GM19025 (cell line): ENCODE results near the gene HVCN1.
"Not testable (repeated sequence)": the region's sequence is repeated elsewhere in the genome, so short reads cannot be mapped to it uniquely, and the experiment has no call there.

Source experiments
- ATAC-seq: cut with Tn5 transposase; IDR thresholded peaks from one replicate; pipeline ENCODE4 v1.9.1; 2021; ENCODE audit warnings: mild to moderate bottlenecking, low read depth, moderate library complexity; ENCODE audit not compliant: unreplicated experiment

Gene HVCN1

DNA sequence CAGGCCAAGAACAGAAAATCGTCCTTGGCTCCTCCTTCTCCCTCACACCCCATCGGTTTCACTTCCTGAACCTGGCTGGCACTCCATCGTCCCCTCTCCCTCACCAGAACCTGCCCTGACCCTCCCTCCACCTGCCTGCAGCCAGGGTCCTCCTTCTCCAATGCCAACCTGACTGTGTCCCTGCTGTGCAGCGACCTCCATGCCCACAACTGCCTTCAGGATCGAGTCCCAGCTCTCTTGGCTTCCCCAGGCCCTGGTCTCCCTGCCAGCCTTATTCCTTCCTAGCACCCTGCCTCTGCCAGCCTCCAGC, 19.8 kb downstream of the HVCN1 start:
- ATAC-seq, result no peak

DNA sequence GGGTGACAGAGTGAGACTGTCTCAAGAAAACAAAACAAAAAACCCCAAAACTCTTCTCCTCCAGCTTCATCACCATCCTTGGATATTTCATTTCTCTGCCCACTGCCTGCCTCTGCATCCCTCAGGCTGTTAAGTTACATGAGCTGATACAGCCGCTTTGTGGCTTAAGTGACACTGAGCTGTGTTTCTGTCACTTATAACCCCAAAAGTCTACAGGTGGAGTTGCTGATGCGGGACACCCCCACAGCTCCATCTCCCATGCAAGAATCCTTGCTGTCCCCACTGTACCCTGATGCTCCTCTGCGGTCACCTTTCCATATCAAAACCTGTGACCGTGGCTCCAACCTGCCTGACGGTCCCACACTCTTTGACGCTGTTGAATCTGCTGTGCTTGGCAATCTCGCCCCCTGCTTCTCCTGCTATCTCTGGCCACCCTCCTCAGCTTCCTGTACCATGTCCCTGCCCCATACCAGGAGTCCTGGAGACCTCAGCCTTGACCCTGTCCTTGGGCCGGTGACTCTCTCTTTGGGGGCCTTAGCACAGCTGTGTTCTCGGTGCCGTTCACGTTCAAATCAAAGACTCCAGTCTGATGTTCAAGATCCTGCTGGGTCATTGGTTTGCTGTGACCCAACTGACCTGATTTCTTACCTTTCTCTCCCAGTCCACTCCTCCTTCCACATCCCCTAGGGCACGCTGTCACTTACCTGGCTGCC, 20.3 kb downstream of the HVCN1 start:
- no peak for ATAC-seq

DNA sequence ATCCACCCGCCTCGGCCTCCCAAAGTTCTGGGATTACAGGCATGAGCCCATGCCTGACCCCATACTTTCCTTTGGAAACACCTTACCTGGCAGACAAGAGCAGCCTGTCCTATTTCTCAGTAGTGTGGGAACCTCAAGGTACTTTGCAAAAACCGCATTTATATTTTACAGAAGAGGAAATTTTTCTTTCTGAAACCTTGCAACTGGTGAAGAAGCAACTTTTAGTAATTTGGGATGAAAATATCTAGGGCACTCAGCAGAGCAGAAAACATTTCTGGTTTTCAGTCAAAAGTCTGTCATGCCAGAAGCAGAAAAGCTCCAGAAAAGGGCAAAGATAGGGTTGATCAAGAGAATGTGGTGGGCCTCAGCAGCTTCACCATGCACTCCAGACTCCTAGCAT, 21.2 kb downstream of the HVCN1 start:
- no peak for ATAC-seq

DNA sequence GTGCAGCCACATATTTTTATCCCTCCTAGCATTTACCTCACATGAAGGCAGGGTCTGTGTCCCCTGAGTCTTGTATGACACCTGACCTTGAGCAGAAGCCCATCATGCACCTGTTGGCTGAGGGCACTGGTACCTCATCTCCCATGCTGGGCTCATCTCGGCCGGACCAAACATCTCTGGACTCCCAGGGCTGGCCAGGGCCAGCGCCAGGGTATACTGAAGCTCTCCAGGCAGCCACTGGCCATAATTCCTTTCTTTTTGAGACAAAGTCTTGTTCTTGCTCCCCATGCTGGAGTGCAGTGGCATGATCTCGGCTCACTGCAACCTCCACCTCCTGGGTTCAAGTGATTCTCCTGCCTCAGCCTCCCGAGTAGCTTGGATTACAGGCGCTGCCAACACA, 22.0 kb downstream of the HVCN1 start:
- ATAC-seq, result no peak

DNA sequence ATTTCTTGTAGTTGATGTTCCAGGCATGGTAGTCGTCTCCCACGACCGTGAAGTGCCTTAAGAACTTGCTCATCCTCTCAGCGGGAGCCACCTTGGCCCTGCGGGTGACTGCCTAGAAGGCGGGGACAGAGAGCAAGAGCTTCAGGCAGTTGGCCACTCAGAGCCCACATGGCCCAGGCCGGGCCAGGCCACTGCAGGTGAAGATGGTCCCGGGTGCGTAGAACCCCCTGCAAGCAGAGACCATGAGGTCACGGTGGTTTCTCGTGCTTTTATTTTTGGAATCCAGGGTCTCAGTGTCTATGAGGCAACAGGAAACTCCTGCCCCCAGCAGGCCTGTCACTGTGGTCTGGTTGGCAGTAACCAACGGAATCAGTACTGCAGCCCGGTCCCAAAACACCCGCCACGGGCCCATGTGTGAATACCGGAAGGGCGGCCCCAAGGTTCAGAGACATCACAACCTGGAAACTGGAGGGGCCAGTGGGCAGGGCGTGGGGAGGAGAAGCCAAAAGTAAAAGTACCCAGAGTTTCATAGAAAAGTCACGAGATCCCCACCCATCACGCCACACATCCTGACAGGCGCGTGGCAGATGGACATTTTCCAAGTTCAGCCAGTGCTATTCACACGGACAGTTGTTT, 27.5 kb downstream of the HVCN1 start:
- peak; percentile 86 for ATAC-seq

DNA sequence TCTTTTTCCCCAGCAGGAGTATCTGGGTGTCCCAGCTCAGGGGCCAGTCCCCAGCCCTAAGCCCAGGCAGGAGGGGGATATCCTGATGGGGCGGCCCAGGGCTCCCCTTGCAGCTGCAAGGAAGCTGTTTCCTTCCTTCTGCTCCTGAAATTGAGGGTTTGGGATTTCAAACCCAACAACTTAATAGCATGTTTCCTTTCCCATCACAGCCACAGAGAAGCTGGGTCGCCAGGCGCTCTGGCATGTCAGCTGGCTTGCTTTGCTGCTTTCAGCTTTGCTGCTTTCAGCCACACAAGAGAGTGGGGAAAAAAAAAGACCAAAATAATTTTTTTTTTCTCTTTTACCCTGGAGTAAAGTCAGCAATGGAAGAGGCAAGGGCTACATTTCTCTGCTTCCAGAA, 30.0 kb downstream of the HVCN1 start:
- ATAC-seq, result no peak

DNA sequence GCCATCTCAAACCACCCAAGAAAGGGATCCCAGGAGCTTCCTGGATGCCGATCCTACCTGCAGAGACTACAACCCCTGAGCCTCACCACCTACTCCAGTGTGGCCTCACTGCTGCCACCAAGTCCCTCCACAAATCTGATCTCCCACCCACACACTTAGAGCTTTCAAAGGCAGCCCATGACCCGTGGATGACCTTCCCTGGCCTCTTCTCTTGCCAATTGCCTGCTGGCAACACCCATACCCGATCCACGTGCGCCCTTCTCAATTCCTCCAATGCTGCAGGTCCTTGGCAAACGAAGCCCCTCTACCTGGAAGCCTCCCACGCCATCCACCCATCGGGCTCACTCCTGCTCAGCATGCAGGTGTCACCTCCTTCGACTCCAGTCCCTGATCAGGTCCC, 30.7 kb downstream of the HVCN1 start:
- no peak for ATAC-seq

DNA sequence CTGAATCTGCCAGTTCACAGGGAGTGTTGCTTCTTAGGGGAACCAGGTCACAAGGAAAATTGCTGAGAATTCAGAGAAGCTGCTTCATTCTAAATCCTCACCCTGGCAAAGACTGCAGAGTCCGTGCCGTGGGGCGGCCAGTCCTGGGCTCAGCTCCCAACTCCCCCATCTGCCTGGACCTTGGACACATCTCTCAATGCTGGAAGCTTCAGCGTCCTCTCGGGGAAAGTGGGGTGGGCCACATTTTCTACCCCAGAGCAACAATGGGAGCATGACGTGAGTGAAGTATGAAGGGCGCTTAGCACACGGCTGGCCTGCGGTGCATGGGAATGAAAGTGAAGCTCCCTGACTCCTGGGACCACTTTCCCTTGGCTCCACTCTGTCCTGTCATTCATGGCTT, 31.2 kb downstream of the HVCN1 start:
- no peak for ATAC-seq

DNA sequence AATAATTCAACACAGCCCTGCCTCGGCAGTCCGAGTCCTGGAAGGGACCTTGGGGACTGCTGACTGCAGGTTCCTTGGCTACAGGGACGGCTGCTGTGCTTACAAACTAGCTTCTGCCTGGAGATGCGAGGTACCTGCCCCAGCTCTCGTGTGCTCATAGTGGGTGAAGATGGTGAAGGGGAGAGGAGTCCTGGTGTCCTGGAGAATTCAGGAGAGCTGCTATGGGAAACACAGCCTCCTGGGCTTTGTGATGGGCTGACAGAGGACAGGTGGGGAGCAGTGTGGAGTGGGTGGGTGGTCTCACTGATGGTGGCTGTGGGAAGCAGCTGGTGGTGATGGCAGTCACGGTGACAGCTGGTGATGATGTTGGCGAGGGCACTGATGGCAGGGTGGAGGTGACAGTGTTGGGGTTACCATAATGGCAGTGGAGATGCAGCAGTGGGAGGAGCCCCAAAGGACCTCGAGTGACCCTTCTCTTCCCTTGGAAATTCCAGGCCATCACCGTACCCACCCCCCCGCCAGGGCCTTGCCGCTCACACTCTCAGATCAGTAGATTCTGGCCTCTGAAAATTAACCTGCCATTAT, 32.8 kb downstream of the HVCN1 start:
- ATAC-seq, result no peak

DNA sequence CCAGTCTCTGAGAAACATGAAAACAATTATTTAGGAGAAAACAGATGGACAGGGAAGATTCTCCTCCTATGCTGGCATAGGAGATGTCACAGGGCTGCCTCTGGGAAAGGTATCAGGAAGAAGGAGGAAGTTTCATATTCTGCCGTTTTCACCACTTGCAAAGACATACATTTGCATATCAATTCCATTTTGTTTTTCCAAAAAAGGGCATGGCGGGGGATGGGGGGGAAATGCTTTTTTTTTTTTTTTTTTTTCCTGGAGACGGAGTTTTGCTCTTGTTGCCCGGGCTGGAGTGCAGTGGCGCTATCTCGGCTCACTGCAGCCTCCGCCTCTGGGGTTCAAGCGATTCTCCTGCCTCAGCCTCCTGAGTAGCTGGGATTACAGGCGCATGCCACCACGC, 34.7 kb downstream of the HVCN1 start:
- not testable (repeated sequence) for ATAC-seq

DNA sequence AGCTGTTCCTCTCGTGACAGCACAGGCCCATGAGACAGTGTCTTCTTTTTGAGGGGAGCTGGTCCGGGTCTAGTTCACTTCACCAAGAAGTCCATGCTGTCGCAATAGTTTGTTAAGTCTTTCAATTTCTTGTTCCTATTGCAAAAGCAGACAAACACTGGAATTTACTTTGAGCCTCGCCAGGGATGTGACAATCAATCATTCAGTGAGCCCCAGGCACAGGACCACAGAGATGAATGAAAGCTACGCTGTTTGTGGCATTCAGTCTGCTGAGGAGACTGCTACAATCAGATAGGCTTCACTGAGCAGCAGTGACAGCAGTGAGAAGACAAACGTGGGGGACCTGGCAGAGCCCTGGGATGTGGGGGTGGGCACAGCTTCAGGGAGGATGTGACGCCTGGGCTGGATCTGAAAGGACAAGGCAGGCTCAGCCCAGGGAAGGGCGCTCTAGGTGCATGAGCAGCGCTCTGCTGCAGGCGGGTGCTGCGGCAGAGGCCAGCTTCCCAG, 39.5 kb downstream of the HVCN1 start:
- ATAC-seq, result no peak

DNA sequence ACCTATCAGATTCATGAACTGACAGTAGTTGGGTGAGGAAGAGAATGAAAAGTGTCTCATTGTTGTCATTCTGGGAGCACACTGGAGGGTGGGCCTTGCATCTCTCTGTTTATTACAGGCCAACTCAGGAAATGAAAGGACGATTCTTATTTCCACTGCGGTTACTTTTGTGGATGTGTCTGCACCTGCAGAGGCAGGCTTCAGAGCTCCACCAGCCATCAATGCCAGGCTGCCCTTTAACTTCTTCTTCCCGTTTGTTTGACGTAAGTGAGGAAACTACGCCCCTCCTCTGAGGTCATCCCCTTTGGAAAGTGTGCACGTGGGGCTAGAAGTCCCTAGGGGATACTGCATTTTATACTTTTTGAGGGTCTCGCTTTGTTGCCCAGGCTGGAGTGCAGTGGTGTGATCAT, 41.3 kb downstream of the HVCN1 start:
- ATAC-seq, result no peak

DNA sequence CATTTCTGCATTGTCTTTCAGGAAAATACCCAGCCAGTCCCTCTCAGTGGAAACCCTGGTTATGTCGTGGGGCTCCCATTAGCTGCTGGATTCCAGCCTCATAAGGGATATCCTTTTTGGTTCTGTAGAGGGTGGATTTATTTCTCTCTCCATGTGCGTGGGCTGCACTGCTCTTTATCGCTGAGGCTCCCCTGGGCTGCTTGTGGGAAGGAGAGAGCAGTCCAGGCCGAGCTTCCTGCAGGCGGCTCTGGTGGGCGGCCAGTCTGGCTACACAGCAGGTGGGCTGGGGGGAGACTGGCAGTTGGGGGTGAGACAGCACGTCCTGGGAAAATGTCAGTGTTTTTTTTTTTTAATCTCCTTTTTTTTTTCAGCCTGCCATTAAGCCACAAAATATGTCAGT, 47.4 kb downstream of the HVCN1 start:
- ATAC-seq, result no peak

DNA sequence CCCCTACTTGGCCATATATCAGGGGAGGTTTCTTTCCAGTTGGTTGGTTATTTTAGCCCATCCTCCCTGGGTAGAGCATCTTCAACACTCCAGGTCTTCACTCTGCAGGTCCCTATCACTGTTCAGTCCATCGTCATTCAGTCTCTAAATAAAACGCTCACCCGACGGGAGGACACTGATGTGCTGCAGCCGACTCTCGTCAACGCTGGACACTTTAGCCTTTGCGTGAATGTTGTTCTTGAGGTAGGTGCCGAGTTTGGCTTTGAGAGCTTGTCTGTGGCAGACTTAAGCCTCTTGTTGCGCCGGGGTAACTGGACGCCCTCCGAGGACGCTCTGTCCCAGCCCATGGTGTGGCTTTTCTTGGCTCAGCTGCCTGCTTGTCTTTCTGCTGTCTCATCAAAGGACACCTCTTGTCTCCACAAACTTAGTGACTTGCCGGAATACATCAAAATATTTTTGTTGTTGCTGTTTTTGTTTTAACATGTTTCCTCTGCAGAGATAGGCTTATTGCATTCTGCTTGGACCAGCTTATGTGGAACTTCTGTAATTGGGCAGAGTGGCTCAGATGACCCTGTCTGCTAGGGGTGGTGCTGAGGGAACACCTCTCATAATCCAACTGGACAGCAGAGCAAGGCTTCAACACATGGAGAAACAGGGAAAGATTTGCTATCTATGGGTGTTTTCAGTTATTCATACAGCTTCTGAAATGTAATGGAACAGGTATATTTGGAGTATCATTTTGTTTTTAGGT, 48.5 kb downstream of the HVCN1 start:
- ATAC-seq, result no peak

DNA sequence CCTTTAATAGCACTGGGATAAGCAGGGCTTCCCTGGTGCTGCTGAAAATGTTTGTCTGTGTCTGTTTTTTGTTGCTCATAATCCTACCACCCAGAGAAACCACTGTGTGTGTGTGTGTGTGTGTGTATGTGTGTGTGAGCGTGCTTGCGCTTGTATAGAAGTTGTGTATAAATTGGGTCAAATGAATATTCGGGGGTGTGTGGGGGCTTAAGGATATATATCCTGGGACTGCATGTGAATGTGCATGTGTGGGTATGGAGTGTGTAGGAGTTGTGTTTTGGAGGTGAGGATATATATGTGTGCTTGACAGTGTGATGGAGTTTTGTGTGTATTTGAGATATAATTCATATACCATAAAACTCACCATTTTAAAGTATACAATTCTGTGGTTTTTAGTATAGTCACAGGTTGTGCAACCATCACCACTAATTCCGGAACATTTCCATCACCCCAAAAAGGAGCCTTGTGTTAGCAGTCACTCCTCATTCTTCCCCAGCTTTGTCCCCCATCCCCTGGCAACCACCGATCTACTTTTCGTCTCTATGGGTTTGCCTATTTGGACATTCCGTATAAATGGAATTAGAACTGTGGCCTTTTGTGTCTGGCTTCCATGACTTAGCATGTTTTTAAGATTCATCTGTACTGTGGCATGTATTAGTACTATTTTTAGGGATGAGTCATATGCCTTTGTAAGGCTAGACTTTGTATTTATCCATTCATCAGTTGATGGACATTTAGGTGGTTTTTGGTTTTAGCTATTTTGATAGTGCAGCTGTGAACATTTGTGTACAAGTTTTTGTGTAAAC, 49.4 kb downstream of the HVCN1 start:
- no peak for ATAC-seq

DNA sequence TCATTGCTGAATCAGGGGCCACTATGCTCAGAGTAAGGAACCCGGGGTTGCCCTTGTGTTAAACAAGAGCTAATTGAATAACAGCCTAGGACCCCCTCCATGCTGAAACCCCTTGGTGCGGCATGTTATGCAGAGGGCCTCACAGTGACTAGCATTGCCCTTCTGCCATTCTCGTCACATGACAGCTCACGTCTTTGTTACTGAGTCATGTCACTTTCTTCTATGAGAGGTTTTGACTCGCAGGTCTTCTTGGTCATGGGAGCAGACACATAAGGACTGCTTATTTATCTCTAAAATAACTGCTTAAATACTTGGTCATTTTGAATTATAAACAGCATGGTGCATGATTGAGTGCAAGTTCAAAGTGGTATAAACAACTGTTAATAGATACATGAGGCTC, 50.1 kb downstream of the HVCN1 start:
- no peak for ATAC-seq

DNA sequence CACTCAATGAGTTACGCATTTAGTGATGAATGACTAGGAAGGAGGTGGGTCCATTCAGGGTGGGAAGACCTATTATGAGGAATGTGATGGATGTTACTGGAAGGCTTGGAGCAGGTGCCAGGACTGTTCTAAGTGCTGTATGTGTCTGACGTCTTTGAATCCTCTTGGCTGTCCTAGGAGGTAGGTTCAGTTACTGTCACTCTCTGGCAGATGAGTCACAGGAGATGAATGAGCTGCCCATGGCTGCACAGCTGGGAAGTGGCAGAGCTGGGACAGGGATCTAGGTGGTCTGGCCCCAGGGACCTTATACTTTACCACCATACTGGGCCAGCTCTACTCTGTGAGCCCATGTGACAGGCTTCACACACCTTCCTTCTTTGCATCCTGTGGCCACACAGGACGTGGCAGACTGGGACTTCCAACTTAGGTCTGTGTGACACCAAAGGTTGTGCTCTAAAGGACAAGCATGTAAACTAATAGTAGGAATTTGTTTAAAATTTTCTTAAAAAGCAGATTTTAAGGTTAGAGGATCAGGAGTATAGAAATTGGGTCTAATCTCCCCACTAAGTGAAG, 51.0 kb downstream of the HVCN1 start:
- no peak for ATAC-seq

DNA sequence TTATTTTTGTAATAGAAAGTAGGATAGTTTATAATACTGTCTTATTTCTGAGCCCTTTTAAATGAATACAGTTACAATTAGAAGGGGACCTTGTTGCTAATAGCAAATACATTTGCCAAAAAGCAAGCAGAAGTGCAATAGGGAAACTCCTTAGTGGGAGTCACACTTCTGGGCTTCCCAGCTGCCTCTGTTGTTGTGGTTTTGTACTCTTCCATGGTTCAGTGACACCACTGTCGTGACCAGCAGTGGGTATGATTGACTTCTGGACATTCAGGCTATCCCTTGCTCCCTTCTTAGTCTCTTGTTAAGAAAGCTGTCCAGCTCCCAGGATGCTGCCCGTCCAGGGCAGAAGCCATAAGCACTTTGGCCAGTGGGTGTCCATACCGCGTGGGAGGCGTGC, 52.4 kb downstream of the HVCN1 start:
- ATAC-seq, result no peak

DNA sequence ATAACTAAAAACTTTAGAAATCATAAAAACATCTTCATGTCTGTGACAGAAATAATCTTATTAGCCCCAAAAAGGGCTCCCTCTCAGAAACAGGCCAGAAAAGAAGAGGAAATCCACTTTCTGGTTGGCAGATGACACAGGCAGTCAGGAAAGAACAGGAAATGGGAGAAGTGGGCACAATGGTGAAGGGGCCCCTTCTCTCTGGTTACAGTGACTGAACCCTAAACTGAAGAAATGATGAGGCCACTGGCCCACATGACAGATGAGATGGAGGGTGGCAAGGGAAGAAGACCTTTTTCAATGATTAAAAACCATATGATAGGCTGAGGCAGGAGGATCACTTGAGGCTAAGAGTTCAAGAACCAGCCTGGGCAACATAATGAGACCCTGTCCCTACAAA, 53.9 kb downstream of the HVCN1 start:
- ATAC-seq, result no peak

DNA sequence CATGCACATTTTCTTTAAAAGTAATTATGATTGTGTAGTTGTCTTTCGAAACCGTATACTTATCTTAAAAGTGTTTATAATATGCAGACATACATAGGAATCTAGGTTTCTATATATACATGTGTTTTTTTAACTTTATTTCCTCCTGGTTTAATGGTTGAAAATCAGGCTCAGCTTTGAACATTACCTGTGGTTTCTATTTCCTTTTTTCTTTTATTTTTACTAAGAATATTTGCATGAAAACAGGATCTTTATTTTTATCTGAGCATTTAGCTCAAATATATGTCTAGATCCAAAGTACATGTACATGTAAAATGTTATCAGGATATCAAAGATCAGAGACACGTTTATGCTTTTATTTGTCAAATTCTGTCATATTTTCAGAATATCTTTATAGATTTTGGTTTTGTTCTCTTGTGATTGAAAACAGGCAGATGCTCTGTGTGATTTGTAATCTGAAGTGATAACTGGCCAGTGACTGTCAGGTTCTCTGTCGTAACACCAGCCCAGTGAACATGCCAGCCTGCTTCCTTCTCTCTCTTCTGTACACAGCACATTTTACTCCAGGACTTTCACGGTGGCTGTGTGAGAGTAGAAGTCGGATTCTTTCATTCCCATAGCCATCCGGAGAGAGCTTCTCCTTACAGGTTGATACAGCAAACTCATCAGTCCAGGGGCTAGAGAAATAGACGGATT, 61.3 kb downstream of the HVCN1 start:
- no peak for ATAC-seq
